IMR-90 (cell line): ENCODE results near the gene PCCA.

ENCODE experiments used
- BHLHE40 ChIP-seq: fragments of 150-350 bp; IDR thresholded peaks from 2 replicates; pipeline ENCODE4 v1.6.1; 2016; ENCODE audit warnings: mild to moderate bottlenecking, low read depth, low read length
- CEBPB ChIP-seq: IDR thresholded peaks from 2 replicates; pipeline ENCODE4 v1.6.1; 2012; ENCODE audit warnings: low read depth, low read length, improper control_type of control experiment
- CHD1 ChIP-seq: IDR thresholded peaks from 2 replicates; pipeline ENCODE4 v1.6.1; 2012; ENCODE audit warnings: low read depth, low read length, improper control_type of control experiment
- ELK1 ChIP-seq: fragments of 150-350 bp; IDR thresholded peaks from 2 replicates; pipeline ENCODE4 v1.6.1; 2016; ENCODE audit warnings: low read depth, mild to moderate bottlenecking, low read length, moderate library complexity, borderline replicate concordance
- FOS ChIP-seq: fragments of 150-350 bp; IDR thresholded peaks from 2 replicates; pipeline ENCODE4 v1.6.1; 2016; ENCODE audit warnings: low read depth, low read length
- MAFK ChIP-seq: IDR thresholded peaks from 2 replicates; pipeline ENCODE4 v1.6.1; 2012; ENCODE audit warnings: low read depth, low read length, improper control_type of control experiment
- MXI1 ChIP-seq: IDR thresholded peaks from 2 replicates; pipeline ENCODE4 v1.6.1; 2012; ENCODE audit warnings: low read depth, mild to moderate bottlenecking, low read length, moderate library complexity, borderline replicate concordance
- NFE2L2 ChIP-seq: fragments of 150-350 bp; IDR thresholded peaks from 2 replicates; pipeline ENCODE4 v1.6.1; 2016; ENCODE audit warnings: low read depth, mild to moderate bottlenecking, low read length
- POLR2A ChIP-seq: IDR thresholded peaks from 2 replicates; pipeline ENCODE4 v1.6.1; 2012; ENCODE audit warnings: mild to moderate bottlenecking, low read depth, low read length
- RCOR1 ChIP-seq: IDR thresholded peaks from 2 replicates; pipeline ENCODE4 v1.6.1; 2012; ENCODE audit warnings: mild to moderate bottlenecking, low read length, improper control_type of control experiment; ENCODE audit not compliant: insufficient replicate concordance
- RFX5 ChIP-seq: IDR thresholded peaks from 2 replicates; pipeline ENCODE4 v1.8.0; 2012; ENCODE audit warnings: low read depth, mild to moderate bottlenecking, low read length, moderate library complexity
- TF ChIP-seq, protein P1 (sequence below): conservative IDR thresholded peaks from 2 replicates; pipeline ENCODE4 v1.5.1; 2012; ENCODE audit warnings: mild to moderate bottlenecking, low read depth, low read length, improper control_type of control experiment
- TF ChIP-seq, protein P2 (sequence below): fragments of 150-350 bp; IDR thresholded peaks from 2 replicates; pipeline ENCODE4 v1.6.1; 2017; ENCODE audit warnings: mild to moderate bottlenecking, antibody characterized with exemption, low read length, low read depth

DNA sequence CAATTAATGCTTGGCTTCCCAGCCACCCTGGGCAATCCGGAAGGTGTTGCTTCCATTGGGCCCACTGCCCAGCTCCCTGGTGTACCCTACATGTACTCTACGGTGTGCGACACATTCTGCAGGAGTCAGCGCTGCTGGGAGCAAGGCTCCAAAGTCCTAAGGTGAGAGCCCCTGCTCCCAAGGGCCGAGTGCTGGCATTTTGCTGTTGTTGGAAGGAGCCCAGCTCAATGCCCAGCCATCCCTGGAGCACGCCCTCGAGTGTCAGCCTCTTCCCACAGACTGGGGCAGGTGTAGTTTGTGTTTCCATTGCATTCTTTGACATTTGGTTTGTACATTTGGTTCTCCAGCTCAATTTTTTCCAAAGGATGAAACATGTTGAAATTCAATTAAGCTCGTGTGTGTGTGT, 435.1 kb downstream of the PCCA start:
- TF ChIP-seq, protein P1, sequence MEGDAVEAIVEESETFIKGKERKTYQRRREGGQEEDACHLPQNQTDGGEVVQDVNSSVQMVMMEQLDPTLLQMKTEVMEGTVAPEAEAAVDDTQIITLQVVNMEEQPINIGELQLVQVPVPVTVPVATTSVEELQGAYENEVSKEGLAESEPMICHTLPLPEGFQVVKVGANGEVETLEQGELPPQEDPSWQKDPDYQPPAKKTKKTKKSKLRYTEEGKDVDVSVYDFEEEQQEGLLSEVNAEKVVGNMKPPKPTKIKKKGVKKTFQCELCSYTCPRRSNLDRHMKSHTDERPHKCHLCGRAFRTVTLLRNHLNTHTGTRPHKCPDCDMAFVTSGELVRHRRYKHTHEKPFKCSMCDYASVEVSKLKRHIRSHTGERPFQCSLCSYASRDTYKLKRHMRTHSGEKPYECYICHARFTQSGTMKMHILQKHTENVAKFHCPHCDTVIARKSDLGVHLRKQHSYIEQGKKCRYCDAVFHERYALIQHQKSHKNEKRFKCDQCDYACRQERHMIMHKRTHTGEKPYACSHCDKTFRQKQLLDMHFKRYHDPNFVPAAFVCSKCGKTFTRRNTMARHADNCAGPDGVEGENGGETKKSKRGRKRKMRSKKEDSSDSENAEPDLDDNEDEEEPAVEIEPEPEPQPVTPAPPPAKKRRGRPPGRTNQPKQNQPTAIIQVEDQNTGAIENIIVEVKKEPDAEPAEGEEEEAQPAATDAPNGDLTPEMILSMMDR, result no peak
- TF ChIP-seq MXI1 (no peak), BHLHE40 (no peak), CHD1 (no peak), POLR2A (no peak), MAFK (no peak), RFX5 (no peak), NFE2L2 (no peak), RCOR1 (no peak), ELK1 (no peak), CEBPB (no peak), FOS (no peak)
- TF ChIP-seq, protein P2, sequence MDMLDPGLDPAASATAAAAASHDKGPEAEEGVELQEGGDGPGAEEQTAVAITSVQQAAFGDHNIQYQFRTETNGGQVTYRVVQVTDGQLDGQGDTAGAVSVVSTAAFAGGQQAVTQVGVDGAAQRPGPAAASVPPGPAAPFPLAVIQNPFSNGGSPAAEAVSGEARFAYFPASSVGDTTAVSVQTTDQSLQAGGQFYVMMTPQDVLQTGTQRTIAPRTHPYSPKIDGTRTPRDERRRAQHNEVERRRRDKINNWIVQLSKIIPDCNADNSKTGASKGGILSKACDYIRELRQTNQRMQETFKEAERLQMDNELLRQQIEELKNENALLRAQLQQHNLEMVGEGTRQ, result no peak
